ENCODE data around the gene CPED1. TPM values are rescaled to one million over a fixed set of nuclear protein-coding genes. Genes with fewer than 3 reads are reported as not detected.

CPED1 gene
- total and polyA plus RNA-seq, 10 of the 15 experiments (the other 5 are each of a cell fraction or from before 2014, with no cell fraction given), result 0.01 to 0.77 (median 0.10) TPM; not detected in 1

DNA sequence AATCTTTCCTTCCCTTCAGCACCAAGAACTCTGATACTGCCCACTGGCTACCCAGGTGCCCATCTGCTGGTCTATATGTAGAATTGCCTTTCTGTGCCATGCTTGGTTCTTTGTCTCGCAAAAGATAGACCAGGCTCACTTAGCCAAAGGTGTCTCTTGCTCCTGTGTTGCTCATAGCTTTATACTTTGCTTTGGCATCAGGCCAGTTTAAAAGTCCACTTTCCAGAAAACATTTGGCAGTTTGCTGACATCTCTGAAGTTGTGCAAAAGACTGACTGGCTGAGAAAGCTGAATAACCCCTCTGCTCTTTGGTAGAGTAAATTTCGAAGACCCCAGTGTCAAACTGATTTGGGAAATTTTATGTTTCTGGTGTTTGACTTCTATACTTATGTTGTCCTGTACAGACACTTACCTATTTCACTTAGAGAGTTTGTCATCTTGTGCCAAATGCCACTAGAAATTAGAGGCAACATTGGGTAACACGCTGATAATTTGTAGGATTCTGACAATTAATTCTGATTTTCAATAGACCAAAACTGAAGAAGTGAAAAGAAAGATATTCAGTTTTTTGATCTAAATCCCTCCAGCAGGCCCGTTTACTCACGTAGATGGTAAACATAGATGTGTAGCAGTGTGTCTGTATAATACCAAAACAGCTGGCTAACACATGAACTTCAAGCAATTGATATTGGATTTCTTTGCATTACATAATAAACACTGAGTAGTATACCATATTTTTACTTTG lies 91.1 kb downstream of the CPED1 start:
- Histone ChIP-seq H3K27me3 (replicated peaks in 1 of 2; ENCODE audit: control insufficient read depth in 2 of 2, insufficient read depth in 2 of 2, low read length in 1 of 2) (no peaks in the 10 kb centered on the region; a peak in 1 of 4 replicates), H2AFZ (ENCODE audit: control insufficient read depth, low read depth, low read length) (no peak overlapping the region), H3K4me3 (no peak overlapping the region), H3K36me3 (ENCODE audit: control insufficient read depth in 2 of 2, insufficient read depth in 2 of 2, low read length in 1 of 2) (no peaks in the 10 kb centered on the region), H3K9me3 (replicated peaks; ENCODE audit: control insufficient read depth, insufficient read depth, low read length) (no peaks in the 10 kb centered on the region), H3K79me2 (ENCODE audit: control insufficient read depth, insufficient read depth, low read length) (no peaks in the 10 kb centered on the region), H3K4me2 (ENCODE audit: control insufficient read depth, insufficient read depth) (no peak overlapping the region), H4K20me1 (ENCODE audit: control insufficient read depth, insufficient read depth) (no peaks in the 10 kb centered on the region), H3K4me1 (ENCODE audit: control insufficient read depth, insufficient read depth, low read length) (no peaks in the 10 kb centered on the region), H3K9ac (ENCODE audit: control insufficient read depth, insufficient read depth, low read length) (no peak overlapping the region), H3K27ac (ENCODE audit: control insufficient read depth, insufficient read depth) (no peak overlapping the region)
- no TSS peak for BruUV-seq (replicated peaks)
- intact Hi-C loops (cut with micrococcal nuclease; ENCODE audit: unreplicated experiment), result loop anchor here (5.0 kb wide), 2 partner anchors 272 to 287 kb away; no protein-coding TSS in a partner anchor
- 24% methylated on average over 5 of the region's 5 CpGs for WGBS (ENCODE audit: insufficient coverage, insufficient replicate concordance, low lambda C conversion rate, missing lambda C conversion rate)
- peak; percentile 49; the same call in 2 of the 3 replicates for ATAC-seq
- DNase-seq (ENCODE audit: low read depth, low spot score), result no peak
- POLR2A ChIA-PET, result no interaction called here
- RAD21 ChIA-PET (ENCODE audit: unreplicated experiment), result no interaction called here
- CTCF ChIA-PET, result interaction anchor here (0.6 to 5.8 kb wide), 4 partner anchors 91 to 321 kb away, joined by 3 to 28 read pairs (median 4); partner anchors contain the start of gene CPED1
- in situ Hi-C loops (cut with MboI), result loop anchor here (5.0 kb wide), 1 partner anchor 287 kb away; no protein-coding TSS in a partner anchor
- TF ChIP-seq CBFB (IDR thresholded peaks at IDR 0.05; ENCODE audit: low read depth) (no peak), SRF (IDR thresholded peaks at IDR 0.05; ENCODE audit: low read depth in 2 of 2, low read length in 2 of 2) (no peak), MYB (IDR thresholded peaks at IDR 0.05; ENCODE audit: borderline replicate concordance, low read depth, low read length) (no peak), HDGF (IDR thresholded peaks at IDR 0.05) (no peak), RAD51 (IDR thresholded peaks at IDR 0.05) (no peak), NFYA (IDR thresholded peaks at IDR 0.05; ENCODE audit: borderline replicate concordance, low read depth, low read length) (no peak), PBX3 (IDR thresholded peaks at IDR 0.05; ENCODE audit: insufficient replicate concordance, low read depth, low read length) (no peak), ZBTB11 (CRISPR knock-in tag; IDR thresholded peaks at IDR 0.05) (no peak), ZNF274 (IDR thresholded peaks at IDR 0.05; ENCODE audit: insufficient read depth, insufficient read length) (no peak), CHD4 (IDR thresholded peaks at IDR 0.05) (no peak), ZNF622 (IDR thresholded peaks at IDR 0.05) (no peak), ZNF24 (IDR thresholded peaks at IDR 0.05) (no peak), NR2C1 (IDR thresholded peaks at IDR 0.05) (no peak), ATF7 (IDR thresholded peaks at IDR 0.05; ENCODE audit: low read depth) (no peak), POU2F2 (IDR thresholded peaks at IDR 0.05; ENCODE audit: borderline replicate concordance, low read depth, low read length) (no peak), MTA3 (IDR thresholded peaks at IDR 0.05; ENCODE audit: borderline replicate concordance, low read length) (no peak), RB1 (IDR thresholded peaks at IDR 0.05; ENCODE audit: borderline replicate concordance) (no peak), CBX5 (IDR thresholded peaks at IDR 0.05; ENCODE audit: low read depth) (no peak)
- TF ChIP-seq, protein P1, sequence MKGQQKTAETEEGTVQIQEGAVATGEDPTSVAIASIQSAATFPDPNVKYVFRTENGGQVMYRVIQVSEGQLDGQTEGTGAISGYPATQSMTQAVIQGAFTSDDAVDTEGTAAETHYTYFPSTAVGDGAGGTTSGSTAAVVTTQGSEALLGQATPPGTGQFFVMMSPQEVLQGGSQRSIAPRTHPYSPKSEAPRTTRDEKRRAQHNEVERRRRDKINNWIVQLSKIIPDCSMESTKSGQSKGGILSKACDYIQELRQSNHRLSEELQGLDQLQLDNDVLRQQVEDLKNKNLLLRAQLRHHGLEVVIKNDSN (IDR thresholded peaks at IDR 0.05; ENCODE audit: borderline replicate concordance, extremely low read length, insufficient read depth, low read depth, low read length), result no peak
- FAIRE-seq, result no peak
- SMC1A ChIA-PET (ENCODE audit: uncharacterized antibody, unreplicated experiment), result interaction anchor here (1.3 to 1.5 kb wide), 2 partner anchors 91 to 93 kb away, joined by 4 read pairs; partner anchors contain the start of gene CPED1
